Measurements from ENCODE around the gene TNFRSF14.

TNFRSF14 gene

GRCh38 chr1:2591581-2592261 is 35.5 kb downstream of the TNFRSF14 start:
- DNase-seq (ENCODE audit: extremely low read depth, insufficient read length), result no peak

GRCh38 chr1:2592672-2593071 is 36.5 kb downstream of the TNFRSF14 start:
- Histone ChIP-seq H3K4me3 (replicated peaks; ENCODE audit: low read depth, low read length) (no peak overlapping the region), H3K36me3 (ENCODE audit: control insufficient read depth, insufficient read depth, low read length) (no peaks in the 10 kb centered on the region), H3K27me3 (replicated peaks; ENCODE audit: control insufficient read depth, insufficient read depth, low read length) (no peaks in the 10 kb centered on the region; the same call in 1 of the 2 replicates)
- no peak for DNase-seq (ENCODE audit: extremely low read depth, insufficient read length)
- TF ChIP-seq CTCF (IDR thresholded peaks at IDR 0.05; ENCODE audit: insufficient read depth, low read length, poor library complexity, severe bottlenecking), result no peak

More at GRCh38 chr1:2591581-2592261, 35.5 kb downstream of the TNFRSF14 start:
- no peaks in the 10 kb centered on the region; the same call in 1 of the 2 replicates for H3K27me3 ChIP-seq (replicated peaks; ENCODE audit: control insufficient read depth, insufficient read depth, low read length)
- H3K36me3 ChIP-seq (ENCODE audit: control insufficient read depth, insufficient read depth, low read length), result no peaks in the 10 kb centered on the region
- no peak for TF ChIP-seq CTCF (IDR thresholded peaks at IDR 0.05; ENCODE audit: insufficient read depth, low read length, poor library complexity, severe bottlenecking)
- no peak overlapping the region for H3K4me3 ChIP-seq (replicated peaks; ENCODE audit: low read depth, low read length)

GRCh38 chr1:2593251-2593878 is 37.2 kb downstream of the TNFRSF14 start:
- Histone ChIP-seq H3K4me3 (replicated peaks; ENCODE audit: low read depth, low read length) (no peak overlapping the region), H3K27me3 (replicated peaks; ENCODE audit: control insufficient read depth, insufficient read depth, low read length) (no peaks in the 10 kb centered on the region; the same call in 1 of the 2 replicates), H3K36me3 (ENCODE audit: control insufficient read depth, insufficient read depth, low read length) (no peaks in the 10 kb centered on the region)
- TF ChIP-seq CTCF (IDR thresholded peaks at IDR 0.05; ENCODE audit: insufficient read depth, low read length, poor library complexity, severe bottlenecking), result no peak
- DNase-seq (ENCODE audit: extremely low read depth, insufficient read length), result no peak

GRCh38 chr1:2594001-2594640 is 38.0 kb downstream of the TNFRSF14 start:
- no peak overlapping the region for H3K4me3 ChIP-seq (replicated peaks; ENCODE audit: low read depth, low read length)
- no peak for DNase-seq (ENCODE audit: extremely low read depth, insufficient read length)
- TF ChIP-seq CTCF (IDR thresholded peaks at IDR 0.05; ENCODE audit: insufficient read depth, low read length, poor library complexity, severe bottlenecking), result no peak
- no peaks in the 10 kb centered on the region for H3K36me3 ChIP-seq (ENCODE audit: control insufficient read depth, insufficient read depth, low read length)
- H3K27me3 ChIP-seq (replicated peaks; ENCODE audit: control insufficient read depth, insufficient read depth, low read length), result no peaks in the 10 kb centered on the region; the same call in 1 of the 2 replicates

- H3K4me3 ChIP-seq (replicated peaks; ENCODE audit: low read depth, low read length), result no peak overlapping the region
- no peak for DNase-seq (ENCODE audit: extremely low read depth, insufficient read length)
- H3K27me3 ChIP-seq (replicated peaks; ENCODE audit: control insufficient read depth, insufficient read depth, low read length), result no peaks in the 10 kb centered on the region; the same call in 1 of the 2 replicates
- TF ChIP-seq CTCF (IDR thresholded peaks at IDR 0.05; ENCODE audit: insufficient read depth, low read length, poor library complexity, severe bottlenecking), result no peak
- no peaks in the 10 kb centered on the region for H3K36me3 ChIP-seq (ENCODE audit: control insufficient read depth, insufficient read depth, low read length)
These were observed 38.5 kb downstream of the TNFRSF14 start for GRCh38 chr1:2594641-2595131.

Data from GM06990 (cell line).